Measurements from ENCODE around the gene RIPOR3. TPM values are rescaled to one million over a fixed set of nuclear protein-coding genes. Genes with fewer than 3 reads are reported as not detected.
"Not testable (repeated sequence)": the region's sequence is repeated elsewhere in the genome, so short reads cannot be mapped to it uniquely, and the experiment has no call there.

The RIPOR3 gene
- total RNA-seq, 2 experiments from 2014 or later: not detected

DNA sequence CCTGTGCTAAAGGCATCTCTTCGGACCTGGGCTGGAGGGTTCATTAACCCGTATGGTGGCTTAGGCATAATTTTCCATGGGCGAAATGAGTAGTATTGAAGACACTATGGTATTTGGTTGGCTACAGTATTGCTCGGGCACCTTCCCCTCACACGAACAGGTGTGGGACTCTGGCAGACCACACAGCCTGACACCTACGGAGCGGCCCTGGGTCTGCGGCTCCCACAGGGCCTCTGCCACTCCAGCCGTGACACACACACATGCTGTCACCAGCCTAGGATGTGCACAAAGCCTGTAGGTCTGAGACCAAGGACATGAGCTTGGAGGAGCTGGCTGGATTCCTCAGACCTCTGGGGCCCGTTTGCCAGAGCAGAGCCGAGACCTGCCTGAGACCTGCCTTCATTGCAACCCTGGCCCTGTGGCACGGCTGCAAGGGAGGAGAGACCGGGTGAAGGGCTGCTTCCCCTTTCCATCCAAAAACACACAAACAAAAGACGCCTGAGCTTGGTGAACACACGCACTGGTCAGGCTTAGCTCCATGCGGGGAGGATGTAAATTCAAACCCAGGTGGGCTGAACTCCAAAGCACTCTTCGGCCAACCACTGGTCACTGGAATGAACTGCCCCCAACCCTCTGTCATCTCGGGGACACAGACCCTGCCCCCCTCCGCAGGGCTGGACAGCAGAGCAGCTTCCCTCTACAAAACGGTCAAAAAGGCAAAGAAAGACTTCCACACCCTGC lies 51.2 kb downstream of the RIPOR3 start:
- H3K9me3 Mint-ChIP-seq (ENCODE audit: insufficient read depth); ATAC-seq; H3K27me3 Mint-ChIP-seq (ENCODE audit: low read depth); CTCF ChIA-PET; H3K4me1 Mint-ChIP-seq (ENCODE audit: low read depth); H3K27ac Mint-ChIP-seq; POLR2A ChIA-PET; DNase-seq; H3K4me3 Mint-ChIP-seq; H3K36me3 Mint-ChIP-seq (ENCODE audit: low read depth): not testable (repeated sequence)

GRCh38 chr20:50638015-50638847 lies 53.1 kb downstream of the RIPOR3 start:
- H3K27me3 Mint-ChIP-seq (ENCODE audit: low read depth); H3K4me1 Mint-ChIP-seq (ENCODE audit: low read depth); H3K27ac Mint-ChIP-seq; POLR2A ChIA-PET; ATAC-seq; H3K9me3 Mint-ChIP-seq (ENCODE audit: insufficient read depth); H3K36me3 Mint-ChIP-seq (ENCODE audit: low read depth); DNase-seq; H3K4me3 Mint-ChIP-seq; CTCF ChIA-PET: not testable (repeated sequence)

GRCh38 chr20:50636601-50637540 lies 54.5 kb downstream of the RIPOR3 start:
- H3K9me3 Mint-ChIP-seq (ENCODE audit: insufficient read depth): no peaks in the 10 kb centered on the region
- no peak for ATAC-seq
- no peaks in the 10 kb centered on the region for H3K4me1 Mint-ChIP-seq (ENCODE audit: low read depth)
- no peaks in the 10 kb centered on the region for H3K27me3 Mint-ChIP-seq (ENCODE audit: low read depth)
- no peak for DNase-seq
- no peaks in the 10 kb centered on the region for H3K36me3 Mint-ChIP-seq (ENCODE audit: low read depth)
- CTCF ChIA-PET: interaction anchor here (1.6 to 2.2 kb wide), 3 partner anchors 11 to 25 kb away, joined by 3 to 11 read pairs (median 5); no protein-coding TSS in a partner anchor
- POLR2A ChIA-PET: no interaction called here
- H3K4me3 Mint-ChIP-seq: no peak overlapping the region
- no peak overlapping the region for H3K27ac Mint-ChIP-seq

GRCh38 chr20:50635676-50636600 lies 55.4 kb downstream of the RIPOR3 start:
- no peaks in the 10 kb centered on the region for H3K9me3 Mint-ChIP-seq (ENCODE audit: insufficient read depth)
- ChIA-PET CTCF (interaction anchor here (1.1 to 2.2 kb wide), 10 partner anchors 10 to 172 kb away, joined by 3 to 11 read pairs (median 4); no protein-coding TSS in a partner anchor), POLR2A (no interaction called here)
- H3K27me3 Mint-ChIP-seq (ENCODE audit: low read depth): no peaks in the 10 kb centered on the region
- ATAC-seq: peak; percentile 73
- no peak overlapping the region for H3K27ac Mint-ChIP-seq
- H3K36me3 Mint-ChIP-seq (ENCODE audit: low read depth): no peaks in the 10 kb centered on the region
- H3K4me3 Mint-ChIP-seq: no peak overlapping the region
- peak; percentile 69 for DNase-seq
- H3K4me1 Mint-ChIP-seq (ENCODE audit: low read depth): no peaks in the 10 kb centered on the region

DNA sequence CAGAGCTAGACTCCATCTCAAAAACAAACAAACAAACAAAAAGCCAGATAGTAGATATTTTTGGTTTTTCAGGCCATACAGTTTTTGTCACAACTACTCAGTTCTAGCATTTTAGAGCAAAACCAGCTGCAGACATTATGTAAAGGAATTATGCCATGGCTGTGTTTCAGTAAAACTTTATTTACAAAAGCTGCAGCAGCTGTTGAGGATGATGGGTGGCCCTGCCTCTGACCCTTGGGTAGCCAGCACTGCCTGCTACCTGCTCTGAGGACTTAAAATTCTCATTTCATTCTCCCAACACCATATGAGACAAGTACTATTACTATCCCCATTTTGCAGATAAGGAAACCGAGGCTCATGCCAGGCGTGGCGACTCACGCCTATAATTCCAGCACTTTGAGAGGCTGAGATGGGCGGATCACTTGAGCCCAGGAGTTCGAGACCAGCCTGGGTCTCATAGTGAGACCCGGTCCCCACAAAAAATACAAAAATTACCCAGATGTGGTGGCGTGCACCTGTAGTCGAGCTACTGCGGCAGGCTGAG lies 56.3 kb downstream of the RIPOR3 start:
- no peak overlapping the region for H3K4me3 Mint-ChIP-seq
- ChIA-PET POLR2A (no interaction called here), CTCF (interaction anchor here (0.8 to 2.2 kb wide), 12 partner anchors 9 to 171 kb away, joined by 3 to 11 read pairs (median 4); no protein-coding TSS in a partner anchor)
- H3K36me3 Mint-ChIP-seq (ENCODE audit: low read depth): no peaks in the 10 kb centered on the region
- no peaks in the 10 kb centered on the region for H3K27me3 Mint-ChIP-seq (ENCODE audit: low read depth)
- no peaks in the 10 kb centered on the region for H3K4me1 Mint-ChIP-seq (ENCODE audit: low read depth)
- H3K27ac Mint-ChIP-seq: no peak overlapping the region
- no peak for ATAC-seq
- H3K9me3 Mint-ChIP-seq (ENCODE audit: insufficient read depth): no peaks in the 10 kb centered on the region
- DNase-seq: no peak

GRCh38 chr20:50634191-50634590 lies 57.2 kb downstream of the RIPOR3 start:
- no peak overlapping the region for H3K27ac Mint-ChIP-seq
- DNase-seq (no peak), ATAC-seq (no peak)
- no peaks in the 10 kb centered on the region for H3K4me1 Mint-ChIP-seq (ENCODE audit: low read depth)
- no peak overlapping the region for H3K4me3 Mint-ChIP-seq
- no peaks in the 10 kb centered on the region for H3K27me3 Mint-ChIP-seq (ENCODE audit: low read depth)
- ChIA-PET CTCF (interaction anchor here (0.9 to 2.2 kb wide), 4 partner anchors 8 to 121 kb away, joined by 3 to 11 read pairs (median 4); no protein-coding TSS in a partner anchor), POLR2A (no interaction called here)
- no peaks in the 10 kb centered on the region for H3K36me3 Mint-ChIP-seq (ENCODE audit: low read depth)
- no peaks in the 10 kb centered on the region for H3K9me3 Mint-ChIP-seq (ENCODE audit: insufficient read depth)

GRCh38 chr20:50633361-50633760 lies 58.0 kb downstream of the RIPOR3 start:
- POLR2A ChIA-PET: no interaction called here
- Mint-ChIP-seq H3K27me3 (ENCODE audit: low read depth) (no peaks in the 10 kb centered on the region), H3K27ac (no peak overlapping the region), H3K4me3 (no peak overlapping the region), H3K9me3 (ENCODE audit: insufficient read depth) (no peaks in the 10 kb centered on the region), H3K4me1 (ENCODE audit: low read depth) (no peaks in the 10 kb centered on the region), H3K36me3 (ENCODE audit: low read depth) (no peaks in the 10 kb centered on the region)
- CTCF ChIA-PET: interaction anchor here (1.2 kb wide), 1 partner anchor 122 kb away, joined by 4 read pairs; no protein-coding TSS in a partner anchor
- DNase-seq (no peak), ATAC-seq (no peak)

- H3K4me1 Mint-ChIP-seq (ENCODE audit: low read depth): no peaks in the 10 kb centered on the region
- ChIA-PET CTCF (no interaction called here), POLR2A (no interaction called here)
- no peak for ATAC-seq
- H3K27me3 Mint-ChIP-seq (ENCODE audit: low read depth): no peaks in the 10 kb centered on the region
- H3K9me3 Mint-ChIP-seq (ENCODE audit: insufficient read depth): no peaks in the 10 kb centered on the region
- no peaks in the 10 kb centered on the region for H3K36me3 Mint-ChIP-seq (ENCODE audit: low read depth)
- DNase-seq: no peak
- no peak overlapping the region for H3K4me3 Mint-ChIP-seq
- no peak overlapping the region for H3K27ac Mint-ChIP-seq
Measured at GRCh38 chr20:50632701-50633100, 58.6 kb downstream of the RIPOR3 start.

- H3K9me3 Mint-ChIP-seq (ENCODE audit: insufficient read depth): no peaks in the 10 kb centered on the region
- DNase-seq (no peak), ATAC-seq (no peak)
- H3K4me1 Mint-ChIP-seq (ENCODE audit: low read depth): no peaks in the 10 kb centered on the region
- H3K27me3 Mint-ChIP-seq (ENCODE audit: low read depth): no peaks in the 10 kb centered on the region
- no peaks in the 10 kb centered on the region for H3K36me3 Mint-ChIP-seq (ENCODE audit: low read depth)
- ChIA-PET CTCF (no interaction called here), POLR2A (no interaction called here)
- no peak overlapping the region for H3K4me3 Mint-ChIP-seq
- no peak overlapping the region for H3K27ac Mint-ChIP-seq
Measured at GRCh38 chr20:50632236-50632635, 59.1 kb downstream of the RIPOR3 start.

DNA sequence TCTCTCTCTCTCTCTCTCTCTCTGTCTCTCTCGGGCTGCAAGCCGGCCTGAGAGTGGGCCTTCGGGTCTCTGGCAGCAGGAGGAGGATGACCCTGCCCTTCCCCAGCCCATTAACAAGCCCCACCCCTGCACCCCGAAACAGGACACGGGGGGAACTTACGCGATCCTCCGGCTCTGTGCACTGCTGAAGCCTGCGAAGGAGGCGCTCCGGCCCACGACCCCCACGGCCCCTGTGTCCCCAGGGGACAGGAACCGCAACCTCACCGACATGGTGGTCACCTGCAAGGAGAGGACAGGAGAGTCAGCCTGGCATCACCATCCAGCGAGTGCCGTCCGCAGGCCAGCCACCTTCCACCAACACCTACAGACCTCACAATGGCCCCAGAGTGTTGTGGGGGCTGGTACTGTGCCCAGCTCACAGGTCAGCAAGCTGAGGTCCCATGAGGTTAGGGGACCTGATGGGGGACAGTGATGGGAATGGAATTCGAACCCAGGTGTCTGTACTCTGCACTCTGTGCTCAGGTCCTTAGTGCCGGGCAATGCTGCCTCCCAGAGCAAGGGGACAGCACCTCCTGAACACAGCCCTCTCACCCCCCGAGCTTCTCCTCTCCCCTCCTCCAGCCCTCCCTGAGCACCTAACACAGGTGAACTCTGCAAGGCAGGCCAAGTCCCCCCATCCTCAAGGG lies 60.6 kb downstream of the RIPOR3 start:
- ATAC-seq (no peak), DNase-seq (no peak)
- Mint-ChIP-seq H3K4me3 (no peak overlapping the region), H3K27me3 (ENCODE audit: low read depth) (no peaks in the 10 kb centered on the region), H3K4me1 (ENCODE audit: low read depth) (no peaks in the 10 kb centered on the region), H3K27ac (peak overlapping the region; percentile 39), H3K9me3 (ENCODE audit: insufficient read depth) (no peaks in the 10 kb centered on the region), H3K36me3 (ENCODE audit: low read depth) (no peaks in the 10 kb centered on the region)
- CTCF ChIA-PET: no interaction called here
- POLR2A ChIA-PET: no interaction called here

All from activated CD8-positive, alpha-beta T cell treated with anti-CD3 and anti-CD28 coated beads, Interleukin-2, amount 10 ng/mL, durations not matched to agents 7 days and 5 days (primary cell).